ENCODE data around the gene KYAT1. TPM values are rescaled to one million over a fixed set of nuclear protein-coding genes. Genes with fewer than 3 reads are reported as not detected.
"Not testable (repeated sequence)": the region's sequence is repeated elsewhere in the genome, so short reads cannot be mapped to it uniquely, and the experiment has no call there.

Gene KYAT1
- total RNA-seq, 1 experiment from 2014 or later = 7.7 TPM

DNA sequence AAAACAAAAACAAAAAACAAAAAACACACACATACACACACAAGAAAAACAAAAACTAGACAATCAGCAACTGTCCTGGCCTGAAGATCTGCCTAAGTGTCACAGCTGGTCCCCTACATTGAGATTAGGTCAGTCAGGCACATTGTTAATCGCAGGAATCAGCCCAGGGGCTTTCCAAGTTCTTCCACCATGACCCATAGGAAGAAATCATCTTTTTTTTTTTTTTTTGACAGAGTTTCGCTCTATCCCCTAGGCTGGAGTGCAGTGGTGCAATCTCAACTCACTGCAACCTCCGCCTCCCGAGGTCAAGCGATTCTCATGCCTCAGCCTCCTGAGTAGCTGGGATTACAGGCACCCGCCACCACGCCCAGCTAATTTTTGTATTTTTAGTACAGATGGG is 38.6 kb downstream of the KYAT1 start:
- DNase-seq (ENCODE audit: low read depth) = not testable (repeated sequence)

DNA sequence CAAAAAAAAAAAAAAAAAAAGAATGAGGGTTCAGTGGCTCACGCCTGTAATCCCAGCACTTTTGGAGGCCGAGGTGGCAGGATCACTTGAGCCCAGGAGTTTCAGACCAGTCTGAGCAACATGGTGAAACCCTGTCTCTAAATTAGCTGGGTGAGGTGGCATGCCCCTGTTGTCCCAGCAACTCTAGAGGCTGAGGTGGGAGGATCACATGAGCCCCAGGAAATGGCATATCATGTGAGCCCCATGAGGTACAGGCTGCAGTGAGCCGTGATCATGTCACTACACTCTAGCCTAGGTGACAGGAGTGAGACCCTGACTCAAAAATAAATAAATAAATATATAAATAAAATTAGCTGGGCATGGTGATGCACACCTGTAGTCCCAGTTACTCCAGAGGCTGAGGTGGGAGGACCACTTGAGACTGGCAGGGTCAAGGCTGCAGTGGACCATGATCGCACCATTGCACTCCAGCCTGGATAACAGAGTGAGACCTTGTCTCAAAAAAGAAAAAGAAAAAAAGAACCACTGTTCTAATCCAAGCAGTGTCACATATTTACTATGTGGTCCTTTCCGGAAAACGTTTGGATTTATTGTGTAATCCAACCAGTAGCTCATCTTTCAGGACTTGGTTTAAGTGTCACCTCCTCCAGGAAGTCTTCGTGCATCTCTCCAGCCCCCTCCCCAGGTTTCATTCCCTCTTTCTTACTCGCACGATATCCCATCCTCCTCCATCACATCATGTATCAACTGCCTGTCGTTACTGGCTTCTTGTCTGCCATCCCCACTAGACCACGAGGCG is 39.9 kb downstream of the KYAT1 start:
- no peak for DNase-seq (ENCODE audit: low read depth)

- DNase-seq (ENCODE audit: low read depth) = no peak
Measured at GRCh38 chr9:128840524-128840923, 41.2 kb downstream of the KYAT1 start.

GRCh38 chr9:128838338-128838737 is 43.4 kb downstream of the KYAT1 start:
- no peak for DNase-seq (ENCODE audit: low read depth)

DNA sequence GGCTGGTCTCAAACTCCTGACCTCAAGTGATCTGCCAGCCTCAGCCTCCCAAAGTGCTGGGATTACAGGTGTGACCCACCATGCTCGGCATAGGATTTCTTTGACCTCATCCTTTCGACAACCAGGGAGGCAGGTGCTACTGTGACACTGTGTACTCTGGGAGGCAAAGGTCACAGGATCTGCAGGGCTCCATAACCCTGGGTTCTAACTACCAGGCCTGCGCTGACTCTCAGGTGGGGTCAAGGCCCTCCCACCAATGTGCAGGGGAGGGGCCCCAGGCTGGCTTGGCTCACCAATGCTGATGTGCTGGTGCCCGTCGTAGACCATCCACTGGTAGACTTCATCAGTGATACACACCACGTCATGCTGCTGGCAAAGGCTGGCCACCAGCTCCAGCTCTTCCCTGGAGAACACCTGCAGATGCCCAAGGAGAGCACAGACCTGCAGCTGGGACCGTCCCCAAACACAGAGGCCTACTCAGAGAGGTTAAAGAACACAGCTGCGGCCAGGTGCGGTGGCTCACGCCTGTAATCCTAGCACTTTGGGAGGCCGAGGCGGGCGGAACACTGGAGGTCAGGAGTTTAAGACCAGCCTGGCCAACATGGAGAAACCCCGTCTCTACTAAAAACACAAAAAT is 45.1 kb downstream of the KYAT1 start:
- DNase-seq (ENCODE audit: low read depth) = no peak

GRCh38 chr9:128835246-128836210 is 46.2 kb downstream of the KYAT1 start:
- DNase-seq (ENCODE audit: low read depth) = no peak

GRCh38 chr9:128833696-128834095 is 48.1 kb downstream of the KYAT1 start:
- DNase-seq (ENCODE audit: low read depth) = no peak

DNA sequence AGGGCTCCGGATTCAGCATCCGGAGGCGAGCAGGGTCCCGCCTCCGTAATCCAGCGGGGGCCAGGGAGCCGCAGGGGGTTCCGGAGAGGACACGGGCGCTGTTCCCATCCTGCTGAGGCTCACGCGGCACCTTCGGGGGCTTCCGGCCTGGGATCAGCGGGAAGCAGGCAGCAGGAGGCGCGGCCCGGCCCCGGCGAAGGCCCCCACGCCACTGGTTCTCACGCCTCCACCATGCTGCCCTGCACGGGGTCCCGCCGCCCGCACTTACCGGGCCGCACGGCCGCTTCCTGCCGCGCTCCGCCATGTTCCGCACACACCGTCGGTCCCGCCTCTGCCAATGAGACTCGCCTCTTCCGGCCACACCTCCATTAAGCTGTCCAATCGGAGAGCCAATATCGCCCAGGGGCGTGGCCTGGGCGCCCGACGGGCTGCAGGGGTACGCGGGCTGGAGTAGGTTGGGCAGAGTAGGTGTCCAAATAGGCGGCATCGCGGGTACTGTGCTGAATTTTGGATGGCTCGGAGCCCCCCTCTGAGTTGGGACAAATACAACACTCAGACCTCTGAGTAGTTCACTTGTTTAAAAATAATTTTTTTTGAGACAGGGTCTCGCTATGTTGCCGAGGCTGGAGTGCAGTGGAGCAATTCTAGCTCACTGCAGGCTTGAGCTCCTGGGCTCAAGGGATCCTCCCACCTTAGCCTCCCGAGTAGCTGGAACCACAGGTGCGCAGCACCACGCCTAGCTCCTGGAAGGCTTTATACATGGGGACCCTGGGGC is 52.1 kb downstream of the KYAT1 start, which contains the start of gene SPOUT1:
Gene SPOUT1 (minus strand): TSS at position 318 of the 775 bp plus-strand sequence. CDS start 14 bp downstream, at position 304.
- DNase-seq (ENCODE audit: low read depth) = peak; percentile 92

GRCh38 chr9:128828719-128829452 is 52.9 kb downstream of the KYAT1 start:
- DNase-seq (ENCODE audit: low read depth) = no peak

DNA sequence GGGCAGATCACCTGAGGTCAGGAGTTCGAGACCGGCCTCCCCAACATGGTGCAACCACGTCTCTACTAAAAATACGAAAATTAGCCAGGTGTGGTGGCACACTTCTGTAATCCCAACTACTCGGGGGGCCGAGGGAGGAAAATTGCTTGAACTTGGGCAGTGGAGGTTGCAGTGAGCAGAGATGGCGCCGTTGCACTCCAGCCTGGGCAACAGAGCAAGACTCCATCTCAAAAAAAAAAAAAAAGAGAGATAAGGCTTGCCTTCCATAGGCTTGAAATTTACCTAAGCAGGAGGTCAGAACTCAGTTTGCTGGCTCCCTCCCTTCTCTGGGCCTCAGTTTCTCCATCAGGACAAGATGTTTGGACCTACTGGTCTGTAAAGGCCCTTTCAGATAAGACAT is 53.5 kb downstream of the KYAT1 start:
- no peak for DNase-seq (ENCODE audit: low read depth)

DNA sequence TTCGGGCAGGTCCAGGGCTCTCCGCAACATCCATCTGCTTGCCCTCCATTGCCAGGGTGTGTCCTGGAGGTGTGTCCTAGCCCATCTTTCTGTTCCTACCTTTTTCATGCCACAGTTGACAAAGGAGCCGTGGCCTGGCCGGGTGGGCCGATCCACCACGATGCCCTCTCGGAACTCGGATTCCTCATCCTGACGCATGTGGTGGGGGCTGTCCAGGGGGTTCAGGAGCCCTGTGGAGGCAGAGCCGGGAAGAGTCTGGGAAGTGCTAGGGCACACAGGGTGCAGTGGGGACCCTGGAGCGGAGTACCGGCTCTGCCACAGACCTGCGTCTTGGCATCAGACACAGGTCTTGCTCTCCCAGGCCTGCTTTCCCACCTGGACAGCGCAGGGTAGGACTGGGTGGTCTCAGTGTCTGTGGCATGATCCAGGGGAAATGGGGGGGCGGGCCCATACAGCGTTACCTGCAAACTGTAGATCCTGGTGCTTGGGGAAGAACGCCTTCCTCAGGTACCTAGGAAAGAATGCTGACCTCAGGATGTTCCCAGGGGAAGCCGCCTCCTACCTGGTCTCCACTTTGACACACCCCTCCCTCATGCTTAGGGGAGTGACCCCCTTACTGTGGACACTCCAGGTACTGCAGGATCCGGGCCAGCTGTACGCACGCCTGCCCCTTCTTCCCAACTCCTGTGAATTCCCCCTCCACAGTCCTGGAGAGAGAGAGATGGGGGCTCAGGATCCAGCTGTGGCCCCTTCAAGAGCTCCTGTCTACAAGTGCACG is 55.6 kb downstream of the KYAT1 start:
- DNase-seq (ENCODE audit: low read depth) = no peak

- no peak for DNase-seq (ENCODE audit: low read depth)
Measured at GRCh38 chr9:128824911-128825310, 56.8 kb downstream of the KYAT1 start.

DNA sequence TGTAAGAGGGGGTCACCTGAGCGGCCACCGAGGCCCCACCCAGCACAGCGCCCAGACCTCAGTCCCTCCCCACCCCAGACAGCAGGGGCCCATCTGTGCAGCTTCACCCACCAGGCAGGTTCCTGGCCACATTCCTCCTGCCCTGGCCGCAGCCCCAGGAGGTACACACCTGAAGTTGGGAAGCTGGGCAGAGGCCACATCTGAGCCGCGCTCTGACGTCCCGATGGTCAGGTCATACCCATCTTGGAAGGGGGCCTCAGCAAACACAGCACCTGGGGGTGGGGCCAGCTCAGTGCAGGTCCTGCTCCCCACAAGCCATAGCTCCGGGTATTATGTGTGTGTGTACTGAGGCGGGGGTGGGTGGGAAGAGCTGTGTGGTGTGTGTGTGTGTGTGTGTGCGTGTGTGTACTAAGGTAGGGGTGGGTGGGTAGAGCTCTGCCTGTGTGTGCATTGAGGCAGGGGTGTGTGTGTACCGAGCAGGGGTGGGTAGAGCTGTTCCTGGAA is 57.8 kb downstream of the KYAT1 start:
- DNase-seq (ENCODE audit: low read depth) = no peak

DNA sequence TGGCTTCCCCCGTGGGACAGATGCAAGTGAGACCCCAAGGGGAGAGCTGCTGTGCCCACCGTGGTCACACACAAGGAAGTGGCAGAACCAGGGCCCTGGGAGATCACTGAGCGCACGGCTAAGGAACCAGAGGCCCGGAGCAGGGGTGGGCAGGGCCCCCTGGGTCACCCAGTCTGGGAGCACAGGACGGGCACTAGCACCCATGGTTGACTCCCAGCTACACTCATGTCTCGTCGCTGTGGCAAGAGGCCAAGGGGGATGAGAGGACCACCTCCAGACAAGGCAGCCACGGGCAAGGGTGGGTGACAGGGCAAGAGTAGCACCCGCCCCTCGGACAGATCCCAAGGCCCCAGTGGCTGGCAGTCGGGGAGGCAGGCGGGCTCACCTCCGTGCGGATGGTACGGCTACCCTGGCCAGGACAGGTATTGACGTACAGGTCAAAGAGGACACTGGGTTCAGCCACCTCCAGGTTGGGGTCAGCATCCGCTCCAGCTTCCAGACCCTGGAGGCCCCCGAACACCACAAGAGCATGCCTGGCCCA is 58.3 kb downstream of the KYAT1 start:
- DNase-seq (ENCODE audit: low read depth) = no peak

GRCh38 chr9:128822407-128823042 is 59.2 kb downstream of the KYAT1 start:
- no peak for DNase-seq (ENCODE audit: low read depth)

GRCh38 chr9:128821584-128822406 is 60.0 kb downstream of the KYAT1 start:
- no peak for DNase-seq (ENCODE audit: low read depth)

All from HT1080 (cell line).